HG02981 (cell line): ENCODE data around the gene PTCD2.
A peak's percentile ranks its signal among the peaks of the same experiment; 100 is the strongest.
"Not testable (repeated sequence)": the region's sequence is repeated elsewhere in the genome, so short reads cannot be mapped to it uniquely, and the experiment has no call there.

Experiments used
- ATAC-seq: cut with Tn5 transposase; IDR thresholded peaks from one replicate; pipeline ENCODE4 v1.9.1; 2021; ENCODE audit warnings: mild to moderate bottlenecking, moderate library complexity; ENCODE audit not compliant: unreplicated experiment

The PTCD2 gene

DNA sequence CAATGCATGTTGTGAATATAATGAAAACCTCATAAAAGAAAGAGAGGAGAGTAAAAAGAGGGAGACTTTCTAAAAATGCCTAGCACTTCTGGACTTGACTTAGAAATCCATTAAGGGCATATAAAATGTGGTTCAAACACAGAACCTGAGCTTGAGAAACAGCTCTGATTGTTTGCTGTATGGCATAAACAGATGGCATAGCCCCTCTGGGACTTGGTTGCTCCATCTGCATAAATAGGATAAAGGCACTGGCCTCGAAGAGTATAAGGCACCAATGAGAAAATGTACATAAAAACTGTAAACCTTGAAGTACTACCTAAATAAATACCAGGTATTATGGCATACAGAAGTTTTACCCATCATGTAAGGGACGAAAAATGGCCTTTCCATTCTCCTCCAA is 23.9 kb upstream of the PTCD2 start:
- ATAC-seq = no peak

DNA sequence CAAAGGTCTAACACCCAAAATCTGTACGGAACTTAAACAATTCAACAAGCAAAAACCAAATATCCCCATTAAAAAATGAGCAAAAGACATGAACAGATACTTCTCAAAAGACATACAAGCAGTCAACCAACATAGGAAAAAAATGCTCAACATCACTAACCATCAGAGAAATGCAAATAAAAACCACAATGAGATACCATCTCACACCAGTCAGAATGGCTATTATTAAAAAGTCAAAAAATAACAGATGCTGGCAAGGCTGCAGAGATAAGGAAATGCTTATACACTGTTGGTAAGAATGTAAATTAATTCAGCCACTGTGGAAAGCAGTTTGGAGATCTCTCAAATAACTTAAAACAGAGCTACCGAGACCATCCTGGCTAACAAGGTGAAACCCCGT is 22.0 kb upstream of the PTCD2 start:
- ATAC-seq = peak; percentile 34

- ATAC-seq = no peak
These were observed 21.5 kb upstream of the PTCD2 start for GRCh38 chr5:72298711-72299110.

DNA sequence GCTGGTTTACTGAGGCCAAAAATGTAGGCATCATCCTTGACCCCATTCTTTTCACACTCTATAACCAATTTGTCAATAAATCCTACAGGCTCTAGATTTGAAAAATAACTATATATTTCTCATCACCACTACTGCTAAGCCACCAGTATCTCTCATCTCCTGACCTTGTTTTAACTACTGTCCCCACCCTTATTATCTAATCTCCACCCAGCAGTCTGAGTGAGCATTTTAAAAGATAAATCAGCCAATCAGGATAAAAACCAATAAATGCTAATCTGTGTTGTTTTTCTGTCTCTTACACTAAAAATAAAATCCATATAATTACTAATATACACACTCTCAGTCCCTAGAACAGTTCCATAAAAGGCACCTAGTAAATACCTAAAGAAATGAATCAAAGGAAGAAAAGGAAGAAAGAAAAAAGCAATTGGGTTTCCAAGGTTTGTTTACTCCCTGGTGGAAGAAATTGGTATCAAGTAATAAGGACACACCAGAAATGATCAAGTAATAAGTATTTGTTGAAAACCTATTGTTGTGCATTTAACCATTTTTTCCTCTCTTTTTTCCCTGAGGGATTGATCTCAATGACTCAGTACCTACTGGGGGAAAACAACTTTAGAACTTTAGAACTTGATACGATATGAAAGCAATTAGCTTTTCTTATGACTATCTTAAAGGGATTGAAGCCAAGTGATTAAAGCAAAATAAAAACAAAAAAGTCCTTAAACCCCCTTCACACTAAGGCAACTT is 19.4 kb upstream of the PTCD2 start:
- no peak for ATAC-seq

GRCh38 chr5:72301557-72301956 is 18.6 kb upstream of the PTCD2 start:
- ATAC-seq = peak; percentile 53

- no peak for ATAC-seq
These were observed 18.0 kb upstream of the PTCD2 start for GRCh38 chr5:72302171-72302570.

DNA sequence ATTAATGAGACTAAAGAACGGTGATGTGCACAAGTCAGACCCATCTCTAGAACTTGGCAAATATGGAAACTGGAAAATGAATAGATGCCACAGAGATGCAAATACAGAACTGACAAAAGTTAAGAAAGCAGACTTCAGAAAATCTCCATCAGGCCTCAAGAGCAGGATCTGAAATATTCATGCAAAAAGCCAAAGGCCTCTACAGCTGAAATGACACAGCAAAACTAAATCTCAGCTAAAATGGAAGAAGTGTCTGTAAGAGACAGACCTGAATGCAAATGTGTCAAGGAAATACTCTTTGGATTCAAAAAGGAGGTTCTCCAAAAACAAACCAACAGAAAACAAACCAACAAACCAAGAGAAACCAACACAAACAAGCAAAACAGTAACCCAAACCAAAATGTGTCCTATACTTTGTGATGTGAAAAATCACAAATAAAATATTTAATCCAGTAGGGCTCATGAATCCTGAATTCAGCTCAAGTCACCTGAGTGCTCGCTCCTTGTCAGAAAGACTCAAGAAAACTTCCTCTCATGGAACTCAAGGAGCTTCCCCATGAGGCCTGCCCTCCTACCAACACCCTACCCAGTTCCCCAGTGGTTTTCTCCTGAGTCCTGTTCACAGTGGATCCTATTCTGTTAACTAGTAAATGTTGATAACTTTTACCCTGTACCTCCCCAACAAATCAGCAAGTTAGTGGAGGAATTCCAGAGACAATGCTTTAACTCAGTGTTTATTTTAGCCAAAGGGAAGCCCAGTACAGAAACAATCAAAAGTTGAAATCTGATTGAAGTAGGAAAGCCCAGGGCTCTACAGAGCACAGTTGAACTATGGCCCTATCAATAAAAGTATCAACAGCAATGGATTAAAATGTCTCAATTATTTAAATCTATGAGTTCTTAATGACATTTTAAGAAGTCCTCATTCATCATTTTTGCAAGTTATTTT is 14.7 kb upstream of the PTCD2 start:
- no peak for ATAC-seq

DNA sequence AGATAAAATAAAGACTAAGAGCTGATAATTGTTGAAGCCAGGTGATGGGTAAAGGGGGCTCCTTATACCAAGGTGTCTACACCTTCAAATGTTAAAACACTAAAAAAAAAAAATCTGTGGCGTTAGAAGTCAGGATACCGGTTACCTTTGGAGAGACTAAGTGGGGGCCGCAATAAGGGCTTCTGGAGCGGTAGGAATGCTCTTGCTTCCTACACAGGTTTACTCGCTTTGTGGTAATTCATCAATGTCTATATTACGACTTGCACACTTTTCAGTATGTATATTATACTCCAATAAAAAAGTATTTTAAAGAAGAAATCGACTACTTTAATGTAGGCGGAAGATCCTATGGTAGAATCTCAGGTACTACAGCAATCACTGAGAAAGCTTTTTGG is 12.6 kb upstream of the PTCD2 start:
- ATAC-seq = no peak

DNA sequence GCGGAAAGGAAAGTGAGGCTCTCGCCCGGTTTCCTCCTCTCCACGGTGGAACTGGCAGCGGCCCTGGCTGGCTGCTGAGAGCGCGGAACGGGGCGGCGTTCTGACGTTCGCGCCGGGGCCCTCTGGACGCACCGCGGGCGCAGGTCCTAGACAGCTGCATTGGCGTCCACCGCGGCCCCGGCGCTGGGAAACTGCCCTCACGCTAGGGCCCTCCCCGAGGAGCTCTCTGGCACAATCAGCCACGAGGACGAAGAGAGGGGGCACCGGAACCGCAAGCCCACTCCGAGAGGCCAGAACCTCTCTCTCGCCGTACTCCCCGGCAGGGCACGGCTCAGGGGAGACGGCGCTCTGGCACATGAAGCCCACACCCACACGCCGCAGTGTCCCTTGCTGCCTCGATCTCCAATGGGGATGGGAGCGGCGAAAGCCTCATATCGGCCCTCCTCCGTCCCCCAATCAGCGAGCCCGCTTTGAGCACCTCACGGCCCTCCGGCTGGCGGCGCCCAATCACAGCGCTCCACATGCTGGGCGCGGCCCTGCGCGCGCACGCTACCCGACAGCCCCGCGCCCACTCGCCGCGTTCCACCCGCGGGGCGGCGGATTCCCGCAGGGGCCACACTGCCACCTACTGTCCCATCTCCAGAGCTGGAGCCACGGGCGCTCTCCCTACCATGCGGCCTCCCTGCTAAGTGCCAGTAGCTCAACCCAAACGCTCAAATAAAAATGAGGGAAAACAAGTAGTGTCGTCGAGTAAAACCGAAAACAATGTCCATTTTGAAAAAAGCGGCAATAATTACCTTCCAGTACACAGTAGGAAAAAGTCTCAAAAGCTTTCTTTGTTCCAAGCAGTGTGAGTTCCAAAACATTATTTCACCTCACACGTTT is 12.0 kb upstream of the PTCD2 start:
- peak; percentile 91 for ATAC-seq

DNA sequence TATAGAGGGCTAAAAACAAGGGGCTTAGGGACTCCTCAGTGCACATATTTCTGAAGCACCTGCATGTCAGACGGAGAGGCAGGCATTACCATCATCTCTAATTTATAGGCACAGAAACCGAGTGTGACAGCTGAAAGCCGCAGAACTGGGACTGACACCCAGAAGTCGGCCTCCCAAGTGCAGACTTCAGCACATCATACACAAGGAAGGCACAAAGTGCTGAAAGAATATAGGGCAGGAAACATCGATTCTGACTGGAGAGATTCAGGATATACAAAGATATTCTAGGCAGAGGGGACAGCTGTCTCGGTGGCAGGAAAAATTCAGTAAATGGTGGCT is 11.4 kb upstream of the PTCD2 start:
- ATAC-seq = no peak

- ATAC-seq = no peak
These were observed 7.0 kb upstream of the PTCD2 start for GRCh38 chr5:72313141-72313540.

DNA sequence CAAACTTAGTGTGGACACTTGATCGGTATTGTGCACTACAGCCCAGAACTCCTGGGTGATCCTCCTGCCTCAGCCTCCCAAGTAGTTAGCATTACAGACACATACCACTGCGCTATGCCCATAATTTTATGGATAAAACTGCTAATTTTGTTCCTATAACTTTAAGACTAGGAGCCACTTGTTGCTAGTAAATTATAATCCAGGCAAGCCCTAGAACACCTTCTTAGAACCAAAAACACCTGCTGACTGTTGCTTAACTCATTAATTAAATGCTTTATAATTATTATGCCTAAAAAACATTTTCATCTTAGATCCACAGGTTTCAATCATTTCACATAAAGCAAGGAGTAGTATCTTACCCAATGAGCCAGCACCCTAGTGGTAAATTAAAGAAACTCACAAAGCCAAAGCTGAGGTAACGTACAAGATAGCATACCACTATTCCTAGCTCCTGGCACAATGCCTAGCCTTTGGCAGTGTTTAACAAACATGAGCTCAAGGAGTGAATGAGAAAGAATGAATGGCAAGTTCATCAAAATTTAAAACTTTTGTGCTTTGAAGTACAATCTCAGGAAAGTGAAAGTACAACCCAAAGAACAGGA is 5.5 kb upstream of the PTCD2 start:
- no peak for ATAC-seq

- ATAC-seq = not testable (repeated sequence)
These were observed 668 bp upstream of the PTCD2 start for GRCh38 chr5:72319435-72319975.

DNA sequence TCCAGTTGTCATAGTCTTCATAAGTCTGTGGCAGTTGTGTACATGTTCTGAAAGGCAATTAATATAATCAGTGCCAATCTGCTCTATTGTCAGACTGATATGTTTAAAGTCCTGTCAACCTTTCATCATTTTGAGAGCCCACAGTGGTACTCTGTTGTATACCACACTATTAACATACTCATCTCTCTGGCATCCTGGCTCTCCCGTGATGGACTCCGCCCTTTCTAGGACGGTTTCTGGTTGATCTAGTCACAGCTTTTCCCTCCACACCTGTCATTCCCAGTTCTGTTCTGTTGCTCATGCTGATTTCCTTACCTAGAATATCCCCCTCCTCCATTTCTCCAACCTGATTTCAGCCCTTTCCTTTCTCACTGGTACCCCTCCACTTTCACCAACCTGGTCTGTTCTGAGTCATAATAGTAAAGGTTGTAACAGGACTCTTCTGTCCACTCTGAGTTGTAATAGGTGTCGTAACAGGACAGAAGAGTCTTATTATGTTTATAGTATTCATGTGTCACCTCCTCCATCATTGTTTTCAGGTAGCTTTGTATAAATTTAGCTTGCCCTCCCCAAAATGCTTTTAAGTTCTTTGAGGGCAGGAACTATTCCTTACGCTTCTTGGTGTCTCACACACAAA is 4.1 kb downstream of the PTCD2 start:
- no peak for ATAC-seq

DNA sequence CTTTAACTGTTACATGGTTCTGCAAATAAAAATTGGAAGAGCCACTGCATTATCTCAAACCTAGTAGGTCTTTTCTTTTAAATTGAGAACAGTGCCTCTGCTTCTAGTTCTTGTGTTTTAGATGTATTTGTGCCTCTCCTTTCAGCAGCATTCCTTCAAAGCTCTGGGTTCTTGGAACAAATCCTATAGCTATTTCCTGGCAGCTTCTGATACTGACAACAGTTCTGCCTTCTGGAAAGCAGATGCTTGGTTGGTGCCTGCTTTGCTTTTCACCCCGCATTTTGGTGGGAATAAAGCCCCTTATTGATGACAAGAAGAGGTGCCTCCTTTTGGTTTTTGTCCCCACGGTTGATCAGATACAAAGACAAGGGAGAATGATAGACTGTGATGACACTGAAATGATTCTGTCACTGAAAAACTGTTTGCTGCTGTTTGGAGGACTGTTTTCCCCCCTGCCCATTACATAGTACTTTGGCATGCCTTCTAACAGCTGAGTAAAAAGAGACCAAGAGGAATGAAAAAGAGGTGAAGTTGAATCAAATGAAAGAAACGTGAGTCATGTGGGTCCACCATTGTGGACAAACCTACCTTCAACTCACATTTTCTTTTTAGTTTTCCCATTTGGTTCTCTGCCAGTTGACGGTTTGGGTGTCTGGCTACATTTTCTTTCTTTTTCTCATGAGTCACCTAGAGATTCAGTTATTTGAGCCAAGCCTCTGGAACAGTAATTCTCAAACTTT is 5.6 kb downstream of the PTCD2 start:
- ATAC-seq = no peak

DNA sequence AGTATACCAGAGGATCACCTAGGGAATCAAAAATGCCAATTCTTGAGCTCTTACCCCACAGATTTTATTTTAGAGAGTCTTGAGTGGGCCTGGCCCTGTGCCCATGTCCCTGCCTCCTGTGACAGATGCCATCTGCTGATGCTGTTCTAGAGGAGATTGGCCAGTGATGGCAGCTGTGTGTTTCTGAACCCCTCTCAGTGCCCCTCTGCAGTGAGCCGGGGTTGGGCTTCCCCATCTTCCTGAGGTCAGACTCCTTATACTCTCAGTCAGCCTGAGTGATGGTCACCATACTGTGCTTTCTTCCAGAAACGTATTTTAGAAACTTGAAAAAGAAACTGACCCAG is 6.1 kb downstream of the PTCD2 start:
- ATAC-seq = no peak

GRCh38 chr5:72328172-72328571 is 8.0 kb downstream of the PTCD2 start:
- ATAC-seq = no peak

DNA sequence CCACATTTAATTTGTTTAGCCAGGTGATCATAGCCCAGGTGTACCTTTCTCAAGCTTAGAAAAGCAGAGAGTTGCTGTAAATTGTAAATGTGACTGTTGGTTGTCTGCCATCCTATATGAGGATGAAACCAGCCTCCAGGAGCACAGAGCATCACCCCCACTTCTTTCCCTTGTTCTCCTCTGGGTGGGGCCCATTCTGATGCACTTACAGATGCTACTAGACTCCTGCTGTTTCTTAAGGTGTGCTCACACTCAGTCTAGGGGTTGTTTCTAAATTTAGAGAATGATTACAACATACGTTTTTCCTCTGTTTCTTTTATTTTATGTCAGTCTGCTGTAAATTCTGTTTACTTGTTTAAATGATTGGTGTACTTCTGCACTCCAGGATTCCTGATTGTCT is 10.5 kb downstream of the PTCD2 start:
- no peak for ATAC-seq

DNA sequence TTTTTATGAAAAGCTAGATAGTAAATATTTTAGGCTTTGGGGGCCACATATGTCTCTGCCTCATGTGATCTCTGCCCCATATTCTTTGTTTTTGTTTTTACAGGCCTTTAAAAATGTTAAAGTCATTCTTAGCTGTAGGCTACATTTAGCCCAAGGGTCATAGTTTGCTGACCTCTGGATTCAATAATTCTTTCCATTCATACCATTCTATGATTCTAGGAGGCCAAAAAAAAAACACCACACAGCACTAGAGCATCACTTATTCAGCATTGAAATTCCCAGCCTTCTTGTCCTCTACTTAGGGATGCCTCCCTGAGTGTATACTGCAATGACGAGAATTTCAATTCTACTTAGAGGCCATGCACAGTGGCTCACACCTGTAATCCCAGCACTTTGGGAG is 17.0 kb downstream of the PTCD2 start:
- ATAC-seq = no peak
